HUES6 (cell line): Measurements from ENCODE around the gene PPP3R2.
"Not testable (repeated sequence)": the region's sequence is repeated elsewhere in the genome, so short reads cannot be mapped to it uniquely, and the experiment has no call there.

Experiments used
- H3K27ac ChIP-seq: 2 replicates; pipeline ENCODE4 v1.7.0; 2013; ENCODE audit warnings: low read depth, mild to moderate bottlenecking, low read length, inconsistent platforms
- H3K27me3 ChIP-seq: 2 replicates; pipeline ENCODE4 v1.6.1; 2013; ENCODE audit warnings: low read length; ENCODE audit not compliant: control insufficient read depth, insufficient read depth
- H3K36me3 ChIP-seq: 2 replicates; pipeline ENCODE4 v1.6.1; 2013; ENCODE audit warnings: low read length; ENCODE audit not compliant: control insufficient read depth, insufficient read depth
- H3K4me1 ChIP-seq: 2 replicates; pipeline ENCODE4 v1.6.1; 2013; ENCODE audit warnings: low read length; ENCODE audit not compliant: control insufficient read depth, insufficient read depth
- H3K4me3 ChIP-seq: 2 replicates; pipeline ENCODE4 v1.5.1; 2013; ENCODE audit warnings: low read depth, low read length
- H3K9ac ChIP-seq: one replicate; pipeline ENCODE4 v1.6.1; 2013; ENCODE audit warnings: mild to moderate bottlenecking, low read length
- H3K9me3 ChIP-seq: 2 replicates; pipeline ENCODE4 v1.6.1; 2013; ENCODE audit warnings: low read depth, low read length; ENCODE audit not compliant: control insufficient read depth, insufficient read depth

PPP3R2 gene

DNA sequence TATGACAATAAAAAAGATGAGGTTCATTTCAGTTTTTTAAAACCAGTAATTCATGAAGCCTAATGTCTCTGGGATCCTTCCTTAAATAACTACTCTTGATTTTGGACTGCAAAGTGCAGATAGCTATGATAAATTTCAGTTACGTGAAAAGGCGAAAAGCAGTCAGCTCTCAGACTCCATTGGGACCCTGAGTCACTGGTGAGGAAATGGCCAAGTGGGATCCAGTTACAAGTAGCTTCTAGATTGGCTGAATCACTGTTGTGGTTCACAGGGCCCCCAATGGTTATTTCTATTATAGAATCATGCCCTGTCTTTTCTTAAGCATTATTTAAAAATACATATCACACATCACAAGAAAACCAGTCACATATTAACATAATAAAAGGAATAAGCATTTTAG lies 31.1 kb upstream of the PPP3R2 start:
- H3K27me3 ChIP-seq: no peaks in the 10 kb centered on the region
- H3K9ac ChIP-seq: no peak overlapping the region
- H3K36me3 ChIP-seq: no peaks in the 10 kb centered on the region
- H3K9me3 ChIP-seq: no peaks in the 10 kb centered on the region
- no peak overlapping the region for H3K27ac ChIP-seq
- no peaks in the 10 kb centered on the region for H3K4me1 ChIP-seq
- no peak overlapping the region for H3K4me3 ChIP-seq

DNA sequence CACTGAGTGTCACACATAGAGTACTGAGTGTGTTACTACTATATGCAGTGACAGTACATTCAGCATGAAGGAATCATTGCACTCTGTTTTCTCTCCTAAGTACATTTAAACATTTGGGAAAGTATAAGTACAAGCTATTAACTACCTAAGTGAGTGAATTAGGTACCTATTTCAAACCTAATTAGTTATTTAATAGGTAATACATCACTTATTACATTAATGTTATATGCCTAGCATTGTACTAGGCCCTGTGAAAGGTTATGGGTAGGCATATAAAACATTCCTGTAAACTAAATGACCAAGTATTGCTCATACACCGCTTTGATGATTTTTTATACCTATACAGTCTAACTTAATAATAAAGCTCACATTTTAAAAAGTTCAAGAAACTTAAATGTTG lies 25.7 kb upstream of the PPP3R2 start:
- Histone ChIP-seq H3K9ac (no peak overlapping the region), H3K4me3 (no peak overlapping the region), H3K4me1 (no peaks in the 10 kb centered on the region), H3K27ac (no peak overlapping the region), H3K36me3 (no peaks in the 10 kb centered on the region), H3K9me3 (no peaks in the 10 kb centered on the region), H3K27me3 (no peaks in the 10 kb centered on the region)

GRCh38 chr9:101618698-101619097 lies 23.9 kb upstream of the PPP3R2 start:
- H3K27me3 ChIP-seq: no peaks in the 10 kb centered on the region
- H3K4me3 ChIP-seq: no peak overlapping the region
- H3K36me3 ChIP-seq: no peaks in the 10 kb centered on the region
- H3K27ac ChIP-seq: no peak overlapping the region
- H3K9ac ChIP-seq: no peak overlapping the region
- H3K9me3 ChIP-seq: no peaks in the 10 kb centered on the region
- H3K4me1 ChIP-seq: no peaks in the 10 kb centered on the region

DNA sequence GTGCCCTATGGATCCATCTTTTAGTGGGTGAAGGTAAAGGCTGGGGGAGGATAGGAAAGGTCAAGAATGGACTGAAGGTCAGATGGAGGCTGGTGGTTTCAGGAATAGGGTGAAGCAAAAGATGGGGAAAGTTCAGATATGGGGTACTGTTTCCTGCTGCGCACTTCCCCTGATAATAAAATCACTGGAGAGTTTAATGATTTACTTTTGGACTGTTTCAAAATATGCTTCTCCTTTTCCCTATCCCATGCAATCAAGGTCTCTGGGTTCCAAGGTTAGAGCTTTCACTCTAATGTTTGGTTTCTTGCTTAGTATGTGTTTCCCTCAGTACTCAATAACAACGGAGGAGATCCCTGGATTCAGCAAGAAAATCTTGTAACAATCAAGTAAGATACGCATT lies 10.8 kb upstream of the PPP3R2 start:
- Histone ChIP-seq H3K9ac (no peak overlapping the region), H3K27me3 (no peaks in the 10 kb centered on the region), H3K36me3 (no peaks in the 10 kb centered on the region), H3K4me1 (0 out of 2 replicates have a peak, but pooled peaks cover 5% of the 10 kb centered on the region), H3K27ac (no peak overlapping the region), H3K4me3 (no peak overlapping the region), H3K9me3 (no peaks in the 10 kb centered on the region)

GRCh38 chr9:101604296-101604695 lies 9.5 kb upstream of the PPP3R2 start:
- Histone ChIP-seq H3K27me3 (no peaks in the 10 kb centered on the region), H3K36me3 (no peaks in the 10 kb centered on the region), H3K27ac (no peak overlapping the region), H3K9me3 (no peaks in the 10 kb centered on the region), H3K9ac (no peak overlapping the region), H3K4me3 (no peak overlapping the region), H3K4me1 (0 out of 2 replicates have a peak, but pooled peaks cover 5% of the 10 kb centered on the region)

- Histone ChIP-seq H3K9me3 (no peaks in the 10 kb centered on the region), H3K27me3 (peaks cover 5% of the 10 kb centered on the region; the same call in 1 of the 2 replicates), H3K4me3 (no peak overlapping the region), H3K27ac (no peak overlapping the region), H3K9ac (no peak overlapping the region), H3K4me1 (0 out of 2 replicates have a peak, but pooled peaks cover 5% of the 10 kb centered on the region), H3K36me3 (no peaks in the 10 kb centered on the region)
Observed at GRCh38 chr9:101601904-101602765, 7.4 kb upstream of the PPP3R2 start.

DNA sequence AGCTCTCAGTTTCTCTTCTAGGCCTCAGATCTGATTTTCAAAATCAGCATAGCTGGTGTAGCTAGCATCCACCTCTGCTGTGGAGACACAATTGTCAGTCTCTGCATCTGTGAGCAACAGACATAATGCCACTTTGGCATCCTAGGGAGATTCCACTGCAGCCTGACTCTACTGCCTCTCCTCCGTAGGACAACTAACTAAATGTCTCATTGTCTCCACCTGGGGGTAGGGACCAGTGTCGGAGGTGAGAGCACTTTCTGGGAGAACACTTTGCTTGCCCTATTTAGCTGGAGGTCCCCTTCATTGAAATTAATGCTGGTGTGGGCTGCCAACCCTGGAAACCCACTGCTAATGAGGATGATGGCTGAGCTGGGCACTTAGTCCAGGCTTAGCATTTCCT lies 1.4 kb downstream of the PPP3R2 start:
- no peaks in the 10 kb centered on the region for H3K9me3 ChIP-seq
- H3K4me3 ChIP-seq: no peak overlapping the region
- H3K27ac ChIP-seq: no peak overlapping the region
- H3K9ac ChIP-seq: no peak overlapping the region
- no peaks in the 10 kb centered on the region for H3K27me3 ChIP-seq
- no peaks in the 10 kb centered on the region for H3K36me3 ChIP-seq
- H3K4me1 ChIP-seq: no peaks in the 10 kb centered on the region

DNA sequence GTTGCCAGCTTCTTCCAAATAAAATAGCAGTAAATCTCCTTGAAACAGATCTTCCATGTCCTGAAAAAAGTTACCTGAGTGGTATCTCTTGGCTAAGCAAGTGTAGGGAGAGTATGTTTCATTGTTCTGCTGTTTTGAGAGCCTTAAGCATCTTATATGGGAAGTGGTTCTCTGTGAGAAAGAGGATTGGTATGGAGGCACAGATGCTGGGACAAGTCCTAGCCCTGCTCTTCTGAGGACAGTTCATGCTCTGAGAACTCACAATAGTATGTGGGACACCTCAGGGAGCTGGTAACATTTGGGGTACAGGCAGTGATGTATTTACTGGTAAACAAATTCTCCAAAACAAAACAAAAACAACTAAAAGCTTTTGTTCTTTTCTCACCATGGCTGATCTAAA lies 2.0 kb downstream of the PPP3R2 start:
- Histone ChIP-seq H3K27ac (no peak overlapping the region), H3K4me1 (no peaks in the 10 kb centered on the region), H3K27me3 (no peaks in the 10 kb centered on the region), H3K4me3 (no peak overlapping the region), H3K9ac (no peak overlapping the region), H3K9me3 (no peaks in the 10 kb centered on the region), H3K36me3 (no peaks in the 10 kb centered on the region)

- no peaks in the 10 kb centered on the region for H3K36me3 ChIP-seq
- H3K4me1 ChIP-seq: no peaks in the 10 kb centered on the region
- H3K9ac ChIP-seq: no peak overlapping the region
- no peaks in the 10 kb centered on the region for H3K9me3 ChIP-seq
- no peak overlapping the region for H3K4me3 ChIP-seq
- H3K27me3 ChIP-seq: no peaks in the 10 kb centered on the region
- no peak overlapping the region for H3K27ac ChIP-seq
Observed at GRCh38 chr9:101591787-101592446, 2.9 kb downstream of the PPP3R2 start.

DNA sequence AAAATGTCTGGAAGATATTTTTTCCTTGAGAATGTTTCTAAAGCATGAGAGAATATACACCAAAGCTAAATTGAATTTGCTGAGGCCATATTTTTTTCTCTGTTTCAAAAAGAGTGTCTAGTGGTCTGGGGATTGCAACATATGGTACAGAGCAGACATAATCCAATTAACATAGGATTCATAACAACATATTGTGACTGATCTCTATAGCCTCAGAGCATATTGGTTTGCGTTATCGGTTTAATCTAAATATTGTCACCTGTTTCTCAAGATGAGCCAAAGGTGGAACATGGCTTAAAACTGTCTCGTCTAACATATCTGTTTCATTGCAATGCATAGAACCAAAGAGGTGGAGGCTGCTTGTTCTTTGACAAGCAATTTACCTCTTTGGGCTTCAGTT lies 3.9 kb downstream of the PPP3R2 start:
- Histone ChIP-seq H3K4me1 (no peaks in the 10 kb centered on the region), H3K27ac (no peak overlapping the region), H3K9me3 (no peaks in the 10 kb centered on the region), H3K36me3 (no peaks in the 10 kb centered on the region), H3K9ac (no peak overlapping the region), H3K27me3 (no peaks in the 10 kb centered on the region), H3K4me3 (no peak overlapping the region)

GRCh38 chr9:101590074-101590473 lies 4.7 kb downstream of the PPP3R2 start:
- H3K4me3 ChIP-seq, H3K36me3 ChIP-seq, H3K9me3 ChIP-seq, H3K9ac ChIP-seq, H3K27me3 ChIP-seq, H3K27ac ChIP-seq, H3K4me1 ChIP-seq: not testable (repeated sequence)
